Measurements from ENCODE around the gene MAP3K4.

The MAP3K4 gene

GRCh38 chr6:161041274-161041673 is 49.7 kb downstream of the MAP3K4 start:
- DNase-seq = no peak

GRCh38 chr6:161044335-161044734 is 52.8 kb downstream of the MAP3K4 start:
- DNase-seq = no peak

- DNase-seq = no peak
These were observed 57.1 kb downstream of the MAP3K4 start for GRCh38 chr6:161048641-161049040.

DNA sequence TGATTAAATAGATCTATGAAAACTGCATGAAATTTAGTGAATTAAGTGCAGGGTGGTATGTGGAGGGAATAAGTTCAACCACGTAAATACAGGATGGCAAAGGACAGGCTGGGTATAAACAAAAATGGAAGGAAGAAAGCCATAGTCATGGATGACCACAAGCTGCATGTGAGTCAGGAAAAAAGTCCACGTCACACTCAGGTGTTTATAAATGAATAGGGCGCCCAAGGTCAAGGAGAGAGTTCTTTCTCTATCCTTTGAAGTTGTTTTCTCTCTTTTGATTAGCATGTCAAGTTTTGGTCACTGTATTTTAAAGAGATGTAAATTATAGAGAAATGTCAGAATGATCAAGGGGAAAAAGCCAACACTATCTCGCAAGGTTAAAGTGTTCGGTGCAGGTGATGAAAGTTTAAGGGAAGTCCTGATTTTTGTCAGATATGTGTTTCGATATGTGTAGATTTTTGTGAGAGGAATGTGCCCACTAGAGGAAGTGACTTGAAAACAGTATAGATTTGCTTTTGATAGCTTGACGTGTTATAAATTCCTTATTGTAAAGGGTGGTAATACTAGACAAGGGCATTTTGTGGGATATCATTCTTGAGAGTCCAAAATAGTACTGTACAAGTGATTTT is 58.7 kb downstream of the MAP3K4 start:
- no peak for DNase-seq

DNA sequence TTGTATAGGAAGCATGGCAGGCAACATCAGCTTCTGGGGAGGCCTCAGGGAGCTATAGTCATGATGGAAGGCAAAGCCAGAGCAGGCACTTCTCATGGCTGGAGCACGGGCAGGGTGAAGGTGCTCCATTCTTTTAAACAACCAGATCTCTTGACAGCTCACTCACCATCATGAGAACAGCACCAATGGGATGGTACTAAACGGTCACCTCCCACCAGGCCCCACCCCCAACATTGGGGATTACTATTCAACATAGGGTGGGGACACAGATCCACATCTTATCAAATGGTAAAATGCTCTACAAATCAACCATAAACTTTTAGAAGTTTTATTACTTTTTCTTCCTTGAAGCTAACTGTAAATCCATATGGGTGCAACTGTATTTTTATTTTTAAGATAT is 61.5 kb downstream of the MAP3K4 start:
- no peak for DNase-seq

- no peak for DNase-seq
These were observed 63.3 kb downstream of the MAP3K4 start for GRCh38 chr6:161054876-161055275.

GRCh38 chr6:161056451-161056850 is 64.9 kb downstream of the MAP3K4 start:
- no peak for DNase-seq

DNA sequence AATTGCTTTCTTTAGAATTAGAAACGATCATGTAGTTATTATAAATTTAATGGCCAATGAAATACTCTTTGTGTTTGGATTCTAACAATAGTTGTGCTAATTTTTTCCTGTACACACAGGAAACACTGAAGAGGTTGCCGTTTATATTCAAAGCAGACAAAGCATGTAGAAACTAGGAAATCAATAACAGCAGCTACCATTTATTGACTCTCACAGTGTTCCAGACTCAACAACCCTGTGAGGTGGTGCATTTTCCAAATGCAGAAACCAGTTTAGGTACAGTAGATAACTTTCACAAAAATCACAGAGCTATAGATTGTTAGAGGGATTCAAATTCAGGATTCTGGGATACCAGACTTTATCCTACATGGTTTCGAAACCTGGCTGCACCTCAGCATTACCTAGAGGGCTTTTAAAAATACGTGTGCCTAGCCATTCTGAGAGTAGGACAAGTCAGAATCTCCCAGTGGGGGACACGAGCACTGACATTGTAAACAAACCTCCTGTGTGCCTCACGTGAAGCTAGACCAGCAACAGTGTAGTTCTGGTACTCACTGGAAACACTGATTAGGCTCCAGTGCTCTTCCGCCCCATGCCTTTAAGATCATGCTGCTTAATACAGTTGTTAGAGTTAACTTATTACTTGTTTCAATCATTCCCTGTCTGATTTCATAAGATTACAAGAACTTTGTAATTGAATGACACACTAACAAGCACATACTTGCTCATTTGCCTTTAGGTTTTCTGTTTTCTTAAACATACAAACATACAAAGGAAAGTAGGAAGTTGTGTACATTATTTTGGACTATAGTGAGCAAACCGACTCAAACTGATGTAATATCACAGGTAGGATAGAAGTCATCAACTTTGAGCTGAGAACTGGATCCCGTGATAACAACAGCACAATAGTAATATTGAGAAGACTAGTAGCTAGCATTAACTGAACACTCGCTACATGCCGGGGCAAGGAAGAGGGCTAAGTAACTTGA is 65.8 kb downstream of the MAP3K4 start:
- peak in 1 of 2 experiments; percentile 40 for DNase-seq

GRCh38 chr6:161058741-161059140 is 67.2 kb downstream of the MAP3K4 start:
- no peak for DNase-seq

DNA sequence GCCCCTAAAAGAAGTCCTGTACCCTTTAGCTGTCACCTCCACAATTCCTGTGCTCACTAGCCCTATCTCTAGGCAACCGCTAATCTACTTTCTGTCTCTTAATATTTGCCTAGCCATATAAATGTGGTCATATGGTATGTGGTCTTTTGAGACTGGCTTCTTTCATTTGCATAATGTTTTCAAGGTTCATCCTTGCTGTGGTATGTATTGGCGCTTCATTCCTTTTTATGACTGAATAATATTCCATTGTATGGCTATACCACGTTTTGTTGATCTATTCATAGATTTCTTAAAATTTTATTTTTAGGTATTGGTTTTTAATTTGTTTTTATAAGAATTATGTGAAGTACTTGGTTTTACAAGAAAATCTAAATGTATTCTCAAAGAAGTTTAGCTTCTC is 70.0 kb downstream of the MAP3K4 start:
- peak in 1 of 2 experiments; percentile 7 for DNase-seq

DNA sequence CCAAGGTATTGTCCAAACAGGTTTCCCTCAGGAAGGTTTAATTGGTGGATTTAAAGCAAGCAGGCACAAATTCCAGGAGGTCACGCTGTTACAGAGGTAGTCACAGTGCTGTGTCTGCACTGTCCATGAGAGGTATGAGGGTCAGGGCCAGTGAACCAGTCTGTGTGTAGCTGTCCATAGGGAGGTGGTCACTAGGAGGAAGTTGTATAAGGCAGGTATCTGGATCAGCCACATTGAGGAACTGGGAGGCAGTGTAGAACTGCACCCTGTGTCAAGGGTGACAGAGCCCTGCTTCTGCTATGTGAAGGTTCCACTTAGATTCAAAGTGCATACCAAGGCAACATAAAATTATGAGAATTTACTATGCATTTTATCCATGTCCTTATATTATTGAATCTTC is 73.3 kb downstream of the MAP3K4 start:
- no peak for DNase-seq

- no peak for DNase-seq
These were observed 74.9 kb downstream of the MAP3K4 start for GRCh38 chr6:161066511-161066910.

DNA sequence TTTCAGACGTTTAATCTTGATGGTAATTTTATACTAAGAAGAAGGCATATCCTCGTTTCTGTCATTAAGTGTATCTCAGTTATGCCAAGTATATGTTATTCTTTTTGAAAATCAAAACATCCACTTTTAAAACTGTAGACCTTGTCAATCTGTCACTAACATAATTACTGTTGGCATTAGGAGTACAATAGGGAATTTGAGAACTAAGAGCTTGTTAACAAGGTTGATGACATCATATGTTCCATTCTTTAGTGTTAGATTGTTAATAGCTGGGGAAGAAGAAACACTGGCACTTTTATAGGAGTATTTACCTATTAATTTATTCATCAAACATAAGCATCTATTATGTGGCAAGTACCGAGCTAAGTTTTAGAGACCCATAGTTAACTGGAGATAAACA is 76.2 kb downstream of the MAP3K4 start:
- no peak for DNase-seq

- no peak for DNase-seq
These were observed 76.8 kb downstream of the MAP3K4 start for GRCh38 chr6:161068321-161068741.

- no peak for DNase-seq
These were observed 82.4 kb downstream of the MAP3K4 start for GRCh38 chr6:161073930-161074329.

DNA sequence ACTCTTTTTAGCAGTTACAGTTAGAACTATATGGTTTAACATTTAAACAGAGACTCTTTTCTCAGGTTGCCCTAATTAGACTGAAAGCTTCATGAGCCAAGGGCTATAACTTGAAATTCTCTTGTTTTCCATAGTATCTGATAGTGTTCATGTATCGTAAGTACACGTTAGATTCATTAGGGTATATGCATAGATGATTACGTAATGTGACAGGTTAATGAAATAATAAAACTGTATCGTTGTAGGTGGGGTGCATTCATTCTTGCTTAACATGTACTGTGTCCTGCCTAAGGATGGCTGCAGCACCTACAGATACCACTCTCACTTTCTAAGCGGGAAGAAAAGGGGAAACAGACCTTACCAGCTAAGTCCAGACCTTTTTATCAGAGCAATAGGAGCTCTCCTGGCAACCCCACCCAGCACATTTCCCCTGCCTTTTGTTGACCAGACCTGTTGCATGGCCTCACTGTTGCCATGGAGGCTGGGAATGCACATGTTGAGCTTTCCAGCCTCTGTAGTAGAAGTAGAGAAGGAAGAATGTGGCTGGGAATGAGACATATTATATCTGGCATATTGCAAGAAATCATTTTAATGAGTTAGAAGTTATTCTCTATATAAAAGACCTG is 83.0 kb downstream of the MAP3K4 start:
- DNase-seq = no peak

DNA sequence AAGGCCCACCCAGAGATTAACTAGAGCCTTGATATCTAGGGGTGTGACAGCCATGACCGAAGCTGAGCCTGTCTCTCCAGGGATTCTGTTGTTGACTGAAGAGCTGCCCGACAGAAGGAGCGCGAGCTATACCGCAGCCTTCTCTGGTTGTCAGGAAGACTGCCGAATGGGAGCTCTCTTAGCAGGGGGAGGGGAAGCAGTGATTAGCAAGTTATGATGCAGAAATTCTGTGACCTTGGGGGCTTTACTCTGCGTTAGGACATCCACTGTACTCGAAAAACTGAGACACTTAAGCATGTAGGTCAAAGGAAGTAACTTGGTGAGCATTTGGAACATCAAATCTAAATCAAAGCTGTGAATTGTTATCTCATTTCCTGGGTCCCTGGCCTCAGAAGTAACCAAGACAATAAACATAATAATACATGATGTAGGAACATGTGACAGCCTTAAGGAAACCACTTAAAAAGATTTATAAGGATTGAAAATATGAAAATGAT is 84.7 kb downstream of the MAP3K4 start:
- DNase-seq = no peak

DNA sequence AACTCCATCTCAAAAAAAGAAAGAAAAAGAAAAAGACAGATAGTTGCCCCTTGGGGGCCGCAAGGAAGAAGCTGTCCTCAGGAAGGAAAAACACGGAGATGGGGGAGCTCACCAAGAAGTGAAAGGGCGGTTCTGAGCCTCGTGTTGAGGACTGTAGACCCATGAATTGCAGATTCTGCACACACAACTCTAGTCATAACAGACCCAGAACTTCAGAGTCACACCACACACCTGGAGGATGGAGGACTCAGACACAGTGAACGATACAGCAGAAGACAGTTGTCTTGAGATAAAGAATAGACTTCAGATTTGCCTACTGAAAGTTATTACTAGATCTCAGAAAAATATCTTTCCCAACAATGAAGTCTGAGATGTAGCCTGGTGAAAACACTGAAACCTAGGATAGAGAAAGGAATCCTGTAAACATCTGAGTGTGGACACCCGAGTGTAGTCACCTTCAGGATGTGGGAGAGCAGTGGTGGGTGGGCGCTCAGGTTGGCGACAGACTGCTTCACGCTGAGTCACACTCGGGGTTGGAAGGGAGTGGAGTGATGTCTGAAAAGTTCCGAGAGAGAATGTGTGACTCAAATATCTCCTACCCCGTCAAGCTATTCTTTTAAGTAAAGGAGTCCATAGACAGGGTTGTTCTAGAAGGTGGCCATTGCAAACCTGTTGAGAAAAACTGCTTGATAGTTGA is 88.1 kb downstream of the MAP3K4 start:
- DNase-seq = no peak

- DNase-seq = no peak
These were observed 88.8 kb downstream of the MAP3K4 start for GRCh38 chr6:161080263-161080970.

GRCh38 chr6:161082215-161082614 is 90.6 kb downstream of the MAP3K4 start:
- no peak for DNase-seq

DNA sequence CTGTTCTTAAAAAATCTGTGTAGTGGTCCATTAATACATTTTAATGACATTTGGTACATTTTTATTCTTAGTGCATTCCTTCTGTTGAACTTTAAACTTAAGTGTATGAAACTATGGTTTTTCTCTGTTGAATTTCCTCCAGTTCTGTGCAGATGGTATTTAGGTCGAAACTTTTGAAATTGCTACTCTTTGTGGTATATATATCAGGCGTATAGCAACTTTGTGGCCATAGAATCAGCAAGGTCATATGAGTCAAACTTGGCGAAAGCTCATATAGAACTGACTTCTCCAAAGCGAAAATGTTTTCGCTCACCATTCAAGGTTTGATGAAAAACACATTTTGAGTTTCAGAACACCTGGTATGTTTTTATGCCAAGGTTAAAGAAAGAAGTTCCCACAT is 93.7 kb downstream of the MAP3K4 start:
- DNase-seq = no peak

DNA sequence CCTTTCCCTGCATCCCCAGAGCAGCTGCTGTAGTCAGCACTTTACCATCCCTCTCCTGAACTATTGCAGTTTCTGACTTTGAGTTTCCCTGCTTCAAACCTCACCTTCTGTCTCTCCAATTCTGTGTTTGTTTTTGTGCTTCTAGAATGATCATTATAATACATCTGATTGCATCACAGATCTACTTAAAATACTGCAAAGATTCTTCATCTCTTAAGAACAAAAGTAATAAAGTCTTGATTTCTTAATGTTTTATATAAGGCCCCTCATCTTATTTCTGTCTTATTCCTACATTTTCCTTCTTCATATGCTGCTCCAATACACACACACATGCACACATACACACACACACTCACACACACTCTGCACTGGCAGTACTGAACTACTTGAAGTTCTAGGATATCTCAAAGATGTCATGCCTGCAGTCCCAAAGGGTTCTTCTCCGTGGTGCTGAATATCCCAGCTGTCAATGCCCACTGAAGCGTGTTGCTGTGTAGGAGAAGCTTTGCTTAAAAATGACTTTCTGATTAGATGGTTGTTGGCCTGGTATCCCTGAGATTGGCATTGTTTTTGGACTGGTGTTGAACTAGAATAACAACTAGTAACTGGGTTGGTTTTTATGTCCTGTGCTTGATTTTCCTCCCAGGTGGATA is 97.2 kb downstream of the MAP3K4 start:
- no peak for DNase-seq

Measured in NCI-H526 (cell line).